Measurements from ENCODE around the gene TUSC7.

Gene TUSC7

GRCh38 chr3:116707531-116707930 lies 2.0 kb upstream of the TUSC7 start:
- Histone ChIP-seq H2AFZ (ENCODE audit: low read depth, low read length) (no peak overlapping the region), H3K4me2 (ENCODE audit: insufficient read depth, low read length) (no peak overlapping the region), H3K9me3 (ENCODE audit: insufficient read depth, low read length, severe bottlenecking) (no peaks in the 10 kb centered on the region), H3K27me3 (ENCODE audit: insufficient read depth, low read length, poor library complexity) (no peaks in the 10 kb centered on the region), H3K4me1 (ENCODE audit: insufficient read depth, low read length) (no peaks in the 10 kb centered on the region), H3K36me3 (ENCODE audit: insufficient read depth, low read length) (no peaks in the 10 kb centered on the region), H3K79me2 (ENCODE audit: insufficient read depth, low read length) (no peaks in the 10 kb centered on the region), H3K27ac (ENCODE audit: low read length) (no peak overlapping the region), H3K9ac (ENCODE audit: low read depth, low read length) (no peak overlapping the region), H3K4me3 (ENCODE audit: low read depth in 1 of 2, low read length in 2 of 2) (no peak overlapping the region), H4K20me1 (ENCODE audit: insufficient read depth, low read length) (no peaks in the 10 kb centered on the region)
- ATAC-seq (ENCODE audit: insufficient read depth, low read depth) = no peak
- TF ChIP-seq, protein P1, sequence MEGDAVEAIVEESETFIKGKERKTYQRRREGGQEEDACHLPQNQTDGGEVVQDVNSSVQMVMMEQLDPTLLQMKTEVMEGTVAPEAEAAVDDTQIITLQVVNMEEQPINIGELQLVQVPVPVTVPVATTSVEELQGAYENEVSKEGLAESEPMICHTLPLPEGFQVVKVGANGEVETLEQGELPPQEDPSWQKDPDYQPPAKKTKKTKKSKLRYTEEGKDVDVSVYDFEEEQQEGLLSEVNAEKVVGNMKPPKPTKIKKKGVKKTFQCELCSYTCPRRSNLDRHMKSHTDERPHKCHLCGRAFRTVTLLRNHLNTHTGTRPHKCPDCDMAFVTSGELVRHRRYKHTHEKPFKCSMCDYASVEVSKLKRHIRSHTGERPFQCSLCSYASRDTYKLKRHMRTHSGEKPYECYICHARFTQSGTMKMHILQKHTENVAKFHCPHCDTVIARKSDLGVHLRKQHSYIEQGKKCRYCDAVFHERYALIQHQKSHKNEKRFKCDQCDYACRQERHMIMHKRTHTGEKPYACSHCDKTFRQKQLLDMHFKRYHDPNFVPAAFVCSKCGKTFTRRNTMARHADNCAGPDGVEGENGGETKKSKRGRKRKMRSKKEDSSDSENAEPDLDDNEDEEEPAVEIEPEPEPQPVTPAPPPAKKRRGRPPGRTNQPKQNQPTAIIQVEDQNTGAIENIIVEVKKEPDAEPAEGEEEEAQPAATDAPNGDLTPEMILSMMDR (IDR thresholded peaks at IDR 0.05; ENCODE audit: borderline replicate concordance, extremely low read depth, low read length, poor library complexity, severe bottlenecking) = no peak
- TF ChIP-seq EZH2 (IDR thresholded peaks at IDR 0.05; ENCODE audit: borderline replicate concordance, low read depth, low read length, severe bottlenecking) = no peak
- no peak for DNase-seq

GRCh38 chr3:116716490-116716889 lies 6.9 kb downstream of the TUSC7 start:
- no peaks in the 10 kb centered on the region for H3K27me3 ChIP-seq (ENCODE audit: insufficient read depth, low read length, poor library complexity)
- no peak for DNase-seq
- H3K4me1 ChIP-seq (ENCODE audit: insufficient read depth, low read length) = no peaks in the 10 kb centered on the region
- no peaks in the 10 kb centered on the region for H4K20me1 ChIP-seq (ENCODE audit: insufficient read depth, low read length)
- H2AFZ ChIP-seq (ENCODE audit: low read depth, low read length) = no peak overlapping the region
- H3K27ac ChIP-seq (ENCODE audit: low read length) = no peak overlapping the region
- no peak overlapping the region for H3K4me2 ChIP-seq (ENCODE audit: insufficient read depth, low read length)
- no peaks in the 10 kb centered on the region for H3K36me3 ChIP-seq (ENCODE audit: insufficient read depth, low read length)
- ATAC-seq (ENCODE audit: insufficient read depth, low read depth) = no peak
- no peak overlapping the region for H3K9ac ChIP-seq (ENCODE audit: low read depth, low read length)
- no peak overlapping the region for H3K4me3 ChIP-seq (ENCODE audit: low read depth in 1 of 2, low read length in 2 of 2)
- no peaks in the 10 kb centered on the region for H3K9me3 ChIP-seq (ENCODE audit: insufficient read depth, low read length, severe bottlenecking)
- H3K79me2 ChIP-seq (ENCODE audit: insufficient read depth, low read length) = no peaks in the 10 kb centered on the region
- TF ChIP-seq, protein P1 (IDR thresholded peaks at IDR 0.05; ENCODE audit: borderline replicate concordance, extremely low read depth, low read length, poor library complexity, severe bottlenecking) = no peak
- no peak for TF ChIP-seq EZH2 (IDR thresholded peaks at IDR 0.05; ENCODE audit: borderline replicate concordance, low read depth, low read length, severe bottlenecking)

DNA sequence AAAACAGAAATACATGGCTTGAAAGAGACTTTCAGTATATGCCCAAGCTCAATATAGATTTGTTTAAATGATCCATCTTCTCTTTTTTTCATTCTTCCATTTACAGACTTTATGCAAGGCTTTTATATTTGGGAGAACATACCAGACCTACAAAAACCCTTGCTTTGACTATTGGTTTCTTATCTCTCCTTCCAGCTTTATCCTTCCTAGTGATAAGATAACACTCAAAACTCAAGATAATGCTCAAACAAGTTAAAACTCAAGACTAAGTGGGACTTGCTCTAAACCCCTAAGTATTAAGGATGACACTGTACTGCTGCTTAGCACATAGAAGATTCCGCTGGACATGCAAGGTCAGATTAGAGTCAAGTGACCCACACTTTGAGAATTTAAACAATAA lies 8.0 kb downstream of the TUSC7 start:
- Histone ChIP-seq H3K9me3 (ENCODE audit: insufficient read depth, low read length, severe bottlenecking) (no peaks in the 10 kb centered on the region), H3K79me2 (ENCODE audit: insufficient read depth, low read length) (no peaks in the 10 kb centered on the region), H3K27ac (ENCODE audit: low read length) (no peak overlapping the region), H3K4me3 (ENCODE audit: low read depth in 1 of 2, low read length in 2 of 2) (no peak overlapping the region), H3K36me3 (ENCODE audit: insufficient read depth, low read length) (no peaks in the 10 kb centered on the region), H3K4me1 (ENCODE audit: insufficient read depth, low read length) (no peaks in the 10 kb centered on the region), H3K27me3 (ENCODE audit: insufficient read depth, low read length, poor library complexity) (no peaks in the 10 kb centered on the region), H4K20me1 (ENCODE audit: insufficient read depth, low read length) (no peaks in the 10 kb centered on the region), H3K9ac (ENCODE audit: low read depth, low read length) (no peak overlapping the region), H3K4me2 (ENCODE audit: insufficient read depth, low read length) (no peak overlapping the region), H2AFZ (ENCODE audit: low read depth, low read length) (no peak overlapping the region)
- no peak for DNase-seq
- TF ChIP-seq, protein P1 (IDR thresholded peaks at IDR 0.05; ENCODE audit: borderline replicate concordance, extremely low read depth, low read length, poor library complexity, severe bottlenecking) = no peak
- no peak for TF ChIP-seq EZH2 (IDR thresholded peaks at IDR 0.05; ENCODE audit: borderline replicate concordance, low read depth, low read length, severe bottlenecking)
- no peak for ATAC-seq (ENCODE audit: insufficient read depth, low read depth)

GRCh38 chr3:116728454-116728853 lies 18.9 kb downstream of the TUSC7 start:
- Histone ChIP-seq H3K27me3 (ENCODE audit: insufficient read depth, low read length, poor library complexity) (no peaks in the 10 kb centered on the region), H3K4me1 (ENCODE audit: insufficient read depth, low read length) (no peaks in the 10 kb centered on the region), H3K4me2 (ENCODE audit: insufficient read depth, low read length) (no peak overlapping the region), H4K20me1 (ENCODE audit: insufficient read depth, low read length) (no peaks in the 10 kb centered on the region), H3K27ac (ENCODE audit: low read length) (no peak overlapping the region), H3K4me3 (ENCODE audit: low read depth in 1 of 2, low read length in 2 of 2) (no peak overlapping the region), H3K9ac (ENCODE audit: low read depth, low read length) (no peak overlapping the region), H3K9me3 (ENCODE audit: insufficient read depth, low read length, severe bottlenecking) (no peaks in the 10 kb centered on the region), H2AFZ (ENCODE audit: low read depth, low read length) (no peak overlapping the region), H3K36me3 (ENCODE audit: insufficient read depth, low read length) (no peaks in the 10 kb centered on the region), H3K79me2 (ENCODE audit: insufficient read depth, low read length) (no peaks in the 10 kb centered on the region)
- no peak for ATAC-seq (ENCODE audit: insufficient read depth, low read depth)
- DNase-seq = no peak
- TF ChIP-seq, protein P1 (IDR thresholded peaks at IDR 0.05; ENCODE audit: borderline replicate concordance, extremely low read depth, low read length, poor library complexity, severe bottlenecking) = no peak
- TF ChIP-seq EZH2 (IDR thresholded peaks at IDR 0.05; ENCODE audit: borderline replicate concordance, low read depth, low read length, severe bottlenecking) = no peak
